Choroid plexus epithelial cell (primary cell): ENCODE results near the gene TRABD2B.
A peak's percentile ranks its signal among the peaks of the same experiment; 100 is the strongest.

Source experiments
- DNase-seq: peaks from one replicate; pipeline ENCODE4 v3.0.0-alpha.2; 2010; ENCODE audit warnings: low read depth
- H3K4me3 ChIP-seq: 2 replicates; pipeline ENCODE4 v1.5.1; 2011; ENCODE audit warnings: low read depth, mild to moderate bottlenecking, control low read depth, low read length, moderate library complexity
- TF ChIP-seq, protein P1 (sequence below): conservative IDR thresholded peaks from 2 replicates; pipeline ENCODE4 v1.5.1; 2011; ENCODE audit warnings: low read depth, mild to moderate bottlenecking, control low read depth, inconsistent platforms, low read length, moderate library complexity

The TRABD2B gene

DNA sequence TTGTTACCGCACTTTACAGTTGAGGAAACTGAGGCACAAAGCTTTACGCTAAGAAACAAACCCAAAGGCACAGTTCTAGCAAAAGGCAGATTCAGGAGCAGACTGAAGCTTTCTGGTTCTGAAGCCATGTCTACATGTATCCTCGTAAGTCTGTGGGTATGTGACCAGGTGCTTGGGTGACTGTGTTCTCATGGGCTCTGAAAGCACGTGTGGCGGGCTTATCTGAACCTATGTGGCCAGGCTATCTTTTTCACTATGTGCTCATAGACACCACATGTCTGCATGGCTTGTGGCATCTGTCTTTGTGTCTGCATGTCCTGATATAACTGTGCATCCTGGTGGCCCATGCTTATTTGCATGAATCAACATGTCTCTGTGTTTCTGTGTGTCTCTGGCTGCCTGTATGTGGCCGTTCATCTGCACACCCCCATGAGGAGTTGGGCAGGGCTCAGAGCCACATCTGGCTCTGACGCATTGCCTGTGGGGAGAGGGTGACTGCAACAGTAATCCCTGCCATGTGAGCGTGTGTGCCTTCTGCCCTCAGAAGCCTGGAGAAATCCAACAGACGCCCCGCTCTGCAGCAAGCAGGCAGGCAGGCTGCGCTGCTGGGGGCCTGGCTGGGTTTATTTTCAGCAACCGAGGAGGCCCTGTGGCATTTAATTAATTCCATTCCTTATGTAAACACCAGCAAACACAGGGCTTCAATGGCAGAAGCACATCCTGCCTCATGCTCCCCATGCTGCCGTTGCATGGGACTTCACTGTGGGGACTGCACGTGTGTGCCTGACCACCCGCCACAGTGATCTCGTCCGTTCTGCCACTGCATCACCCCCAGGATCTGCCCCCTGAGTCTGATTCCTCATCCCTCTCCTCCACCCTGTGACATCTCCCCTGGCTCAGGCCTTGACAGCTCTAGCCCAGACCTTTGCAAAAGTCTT lies 115.4 kb downstream of the TRABD2B start:
- TF ChIP-seq, protein P1, sequence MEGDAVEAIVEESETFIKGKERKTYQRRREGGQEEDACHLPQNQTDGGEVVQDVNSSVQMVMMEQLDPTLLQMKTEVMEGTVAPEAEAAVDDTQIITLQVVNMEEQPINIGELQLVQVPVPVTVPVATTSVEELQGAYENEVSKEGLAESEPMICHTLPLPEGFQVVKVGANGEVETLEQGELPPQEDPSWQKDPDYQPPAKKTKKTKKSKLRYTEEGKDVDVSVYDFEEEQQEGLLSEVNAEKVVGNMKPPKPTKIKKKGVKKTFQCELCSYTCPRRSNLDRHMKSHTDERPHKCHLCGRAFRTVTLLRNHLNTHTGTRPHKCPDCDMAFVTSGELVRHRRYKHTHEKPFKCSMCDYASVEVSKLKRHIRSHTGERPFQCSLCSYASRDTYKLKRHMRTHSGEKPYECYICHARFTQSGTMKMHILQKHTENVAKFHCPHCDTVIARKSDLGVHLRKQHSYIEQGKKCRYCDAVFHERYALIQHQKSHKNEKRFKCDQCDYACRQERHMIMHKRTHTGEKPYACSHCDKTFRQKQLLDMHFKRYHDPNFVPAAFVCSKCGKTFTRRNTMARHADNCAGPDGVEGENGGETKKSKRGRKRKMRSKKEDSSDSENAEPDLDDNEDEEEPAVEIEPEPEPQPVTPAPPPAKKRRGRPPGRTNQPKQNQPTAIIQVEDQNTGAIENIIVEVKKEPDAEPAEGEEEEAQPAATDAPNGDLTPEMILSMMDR = no peak
- no peak overlapping the region for H3K4me3 ChIP-seq
- peak; percentile 78 for DNase-seq

DNA sequence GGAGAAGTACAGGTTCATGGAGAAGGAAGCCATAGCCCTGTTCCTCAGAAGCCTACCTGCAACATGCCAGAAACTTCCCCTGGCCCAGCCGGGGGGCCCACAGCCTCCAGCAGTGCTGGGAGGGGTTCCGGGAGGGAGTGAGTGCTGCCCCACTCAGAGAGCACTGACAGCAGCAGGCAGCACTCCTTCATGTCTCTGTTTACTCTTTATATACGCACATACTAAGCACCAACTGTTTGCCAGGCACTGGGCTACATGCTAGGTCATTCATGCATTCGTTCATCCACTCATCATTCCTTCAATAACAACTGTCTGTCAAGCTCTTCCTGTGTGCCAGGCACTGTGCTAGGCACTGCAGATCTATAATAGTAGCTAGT lies 120.6 kb downstream of the TRABD2B start:
- no peak overlapping the region for H3K4me3 ChIP-seq
- TF ChIP-seq, protein P1 = no peak
- DNase-seq = no peak

DNA sequence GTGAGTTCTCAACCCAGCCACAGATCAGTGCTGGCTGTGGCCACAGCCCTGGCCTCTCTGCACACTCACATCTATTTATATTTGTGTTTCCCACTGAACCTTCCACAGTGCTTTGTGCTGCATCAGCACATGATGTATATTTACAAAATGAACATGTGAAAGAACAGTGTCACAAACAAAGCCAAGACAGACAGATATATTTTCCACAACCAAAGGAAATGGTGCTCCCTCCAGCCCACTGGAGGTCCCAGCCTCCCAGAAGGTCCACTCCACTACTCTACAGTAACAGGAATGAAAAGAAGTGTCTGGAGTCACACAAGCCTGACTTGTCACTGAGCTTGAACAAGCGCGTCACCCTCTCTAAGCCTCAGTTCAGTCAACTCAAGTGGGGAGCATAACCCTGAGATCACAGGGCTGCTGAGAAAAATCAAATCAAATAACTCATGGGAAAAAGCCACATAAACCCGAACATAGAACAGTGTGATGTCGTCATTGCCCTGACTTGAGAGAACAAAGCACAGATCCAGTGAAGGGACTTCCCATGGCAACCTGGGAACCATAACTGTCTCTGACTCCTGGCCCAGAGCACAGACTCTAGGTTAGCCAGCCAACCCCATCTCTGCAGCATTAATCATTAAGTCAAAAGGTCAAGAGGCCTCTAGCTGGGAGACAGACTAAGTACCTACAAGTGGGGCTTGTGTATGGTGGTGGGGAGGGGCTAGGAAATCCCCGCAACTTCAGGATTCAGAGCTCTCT lies 121.2 kb downstream of the TRABD2B start:
- H3K4me3 ChIP-seq = no peak overlapping the region
- peak; percentile 62 for DNase-seq
- TF ChIP-seq, protein P1 = no peak

DNA sequence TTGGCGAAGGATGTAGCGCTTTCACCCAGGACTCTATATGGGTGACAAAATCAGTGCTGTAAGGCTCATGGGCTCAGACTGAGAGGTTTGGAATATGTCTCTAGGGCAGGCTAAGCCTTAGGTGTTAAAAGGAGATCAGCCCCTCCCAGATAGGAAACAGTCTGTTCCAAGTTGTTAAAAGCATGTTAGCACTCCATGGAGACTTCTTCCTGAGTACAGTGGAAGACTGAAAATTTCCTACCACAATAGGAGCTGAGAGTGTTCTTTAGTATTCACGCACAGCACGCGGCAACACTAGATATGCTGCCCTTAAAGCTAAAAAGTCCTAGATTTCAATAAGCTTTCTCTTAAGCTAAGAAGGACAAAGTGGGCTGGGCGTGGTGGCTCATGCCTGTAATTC lies 122.1 kb downstream of the TRABD2B start:
- DNase-seq = no peak
- TF ChIP-seq, protein P1 = no peak
- no peak overlapping the region for H3K4me3 ChIP-seq

DNA sequence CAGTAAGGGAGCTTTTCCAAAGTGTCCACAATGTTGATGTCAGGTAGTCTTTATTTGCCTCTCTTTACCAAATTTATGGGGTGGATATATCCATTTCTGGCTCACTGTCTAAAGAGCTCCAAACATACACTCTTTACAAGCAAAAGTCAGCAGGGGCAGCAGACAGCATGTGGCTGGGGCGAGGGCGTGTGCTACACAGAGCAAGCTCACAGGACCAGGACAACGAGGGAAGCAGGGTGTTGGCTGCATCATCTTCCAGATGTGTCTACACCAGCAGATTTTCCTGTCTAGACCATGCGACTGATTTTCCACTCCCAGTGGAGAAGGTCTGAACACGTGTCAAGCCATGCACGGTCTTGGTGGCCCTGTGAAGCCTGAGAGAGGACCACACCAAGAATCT lies 123.8 kb downstream of the TRABD2B start:
- TF ChIP-seq, protein P1 = no peak
- no peak for DNase-seq
- no peak overlapping the region for H3K4me3 ChIP-seq

DNA sequence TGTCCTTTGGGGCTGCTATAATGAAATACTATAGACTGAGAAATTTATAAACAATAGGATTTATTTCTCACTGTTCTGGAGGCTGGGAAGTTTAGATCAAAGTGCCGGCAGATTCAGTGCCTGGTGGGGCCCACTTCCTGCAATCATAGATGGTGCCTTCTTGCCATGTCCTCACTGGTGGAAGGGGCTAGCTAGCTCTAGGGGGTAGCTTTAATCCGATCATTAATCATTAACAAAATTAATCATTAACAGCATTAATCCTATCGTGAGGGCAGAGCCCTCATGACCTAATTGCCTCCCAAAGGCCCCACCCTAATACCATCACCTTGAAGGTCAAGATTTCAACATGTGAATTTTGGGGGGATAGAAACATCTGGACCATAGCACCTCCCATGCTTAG lies 124.3 kb downstream of the TRABD2B start:
- TF ChIP-seq, protein P1 = no peak
- DNase-seq = no peak
- H3K4me3 ChIP-seq = no peak overlapping the region
